Stomach (tissue), 4 donors: ENCODE measurements around the gene ITGB3.

Source experiments
- POLR2AphosphoS5 ChIP-seq, 3 donors: sonication (generic); formaldehyde crosslinking; IDR thresholded peaks; one replicate each; pipeline ENCODE4 v1.6.1; 2016; ENCODE audit warnings: antibody characterized with exemption in 3 of 3
- TF ChIP-seq, protein P1 (sequence below), 7 experiments: fragments of 450-650 bp in 4 of 7; fragments of 200-600 bp in 3 of 7; sonication (generic) in 3 of 7; IDR thresholded peaks; one replicate each; pipeline ENCODE4 v1.5.1; 2016 to 2019; ENCODE audit warnings: antibody characterized with exemption in 7 of 7, control low read depth in 2 of 7, mild to moderate bottlenecking in 1 of 7

DNA sequence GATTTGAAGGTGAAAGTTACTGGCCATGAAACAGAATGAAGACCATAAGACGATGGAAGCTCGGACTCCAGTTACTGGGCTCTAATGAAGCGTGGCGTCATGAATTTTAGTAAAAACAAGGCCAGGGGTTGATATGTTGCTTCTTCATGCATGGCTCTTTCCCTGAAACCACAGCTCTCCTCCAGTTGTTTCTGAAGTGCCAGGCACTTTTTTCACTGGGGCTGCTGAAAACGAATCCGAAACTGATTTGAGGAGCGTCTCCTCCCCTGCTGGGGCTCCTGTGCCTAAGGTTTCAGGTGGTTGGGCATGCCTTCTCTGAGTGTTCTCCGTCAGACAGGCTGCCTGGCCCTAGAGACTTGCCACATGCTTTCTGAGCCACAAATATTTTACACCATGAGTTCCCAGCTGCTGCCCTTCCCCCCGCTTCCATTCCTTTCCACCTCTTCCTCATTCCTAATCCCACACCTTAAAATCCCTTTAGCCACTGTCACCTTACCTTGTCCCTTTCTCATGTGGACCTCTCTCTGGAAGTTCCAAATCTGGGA is 48.1 kb upstream of the ITGB3 start:
- peak in 2 of 3 donors; percentile 25 to 43 for TF ChIP-seq POLR2AphosphoS5 (IDR thresholded peaks at IDR 0.05)
- TF ChIP-seq, protein P1, sequence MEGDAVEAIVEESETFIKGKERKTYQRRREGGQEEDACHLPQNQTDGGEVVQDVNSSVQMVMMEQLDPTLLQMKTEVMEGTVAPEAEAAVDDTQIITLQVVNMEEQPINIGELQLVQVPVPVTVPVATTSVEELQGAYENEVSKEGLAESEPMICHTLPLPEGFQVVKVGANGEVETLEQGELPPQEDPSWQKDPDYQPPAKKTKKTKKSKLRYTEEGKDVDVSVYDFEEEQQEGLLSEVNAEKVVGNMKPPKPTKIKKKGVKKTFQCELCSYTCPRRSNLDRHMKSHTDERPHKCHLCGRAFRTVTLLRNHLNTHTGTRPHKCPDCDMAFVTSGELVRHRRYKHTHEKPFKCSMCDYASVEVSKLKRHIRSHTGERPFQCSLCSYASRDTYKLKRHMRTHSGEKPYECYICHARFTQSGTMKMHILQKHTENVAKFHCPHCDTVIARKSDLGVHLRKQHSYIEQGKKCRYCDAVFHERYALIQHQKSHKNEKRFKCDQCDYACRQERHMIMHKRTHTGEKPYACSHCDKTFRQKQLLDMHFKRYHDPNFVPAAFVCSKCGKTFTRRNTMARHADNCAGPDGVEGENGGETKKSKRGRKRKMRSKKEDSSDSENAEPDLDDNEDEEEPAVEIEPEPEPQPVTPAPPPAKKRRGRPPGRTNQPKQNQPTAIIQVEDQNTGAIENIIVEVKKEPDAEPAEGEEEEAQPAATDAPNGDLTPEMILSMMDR (IDR thresholded peaks at IDR 0.05), result no peak
